Kidney (tissue), 14 donors: ENCODE measurements around the gene DNASE1L3. TPM values are rescaled to one million over a fixed set of nuclear protein-coding genes. Genes with fewer than 3 reads are reported as not detected.

ENCODE experiments used
- DNase-seq, 5 donors: peaks; one replicate each; pipeline ENCODE4 v3.0.0-alpha.2; 2013 to 2020
- FAIRE-seq: peaks from 2 replicates; lab custom pipeline; 2012; peaks lifted over from hg19 to GRCh38; lab: Jason Lieb, UNC
- H3K27ac ChIP-seq, 2 donors: one replicate each; pipeline ENCODE4 v1.7.0; 2013; ENCODE audit warnings: low read depth in 2 of 2, low read length in 2 of 2, inconsistent platforms in 1 of 2
- H3K27me3 ChIP-seq: one replicate; pipeline ENCODE4 v1.7.1; 2013; ENCODE audit warnings: low read length, inconsistent platforms; ENCODE audit not compliant: control insufficient read depth, insufficient read depth
- H3K36me3 ChIP-seq, 3 donors: one replicate each; pipeline versions ENCODE4 v1.7.0 to v1.7.1; 2013; ENCODE audit warnings: low read length in 3 of 3, control low read depth in 1 of 3, inconsistent platforms in 1 of 3; ENCODE audit not compliant: insufficient read depth in 3 of 3, control insufficient read depth in 2 of 3
- H3K4me1 ChIP-seq, 3 donors: one replicate each; pipeline versions ENCODE4 v1.7.0 to v1.7.1; 2013; ENCODE audit warnings: low read length in 3 of 3, inconsistent platforms in 1 of 3, low read depth in 1 of 3; ENCODE audit not compliant: control insufficient read depth in 2 of 3, insufficient read depth in 2 of 3
- H3K4me3 ChIP-seq, 3 donors: one replicate each; pipeline versions ENCODE4 v1.7.0 to v1.8.1; 2013; ENCODE audit warnings: low read length in 3 of 3, control low read depth in 1 of 3, inconsistent platforms in 1 of 3
- H3K9ac ChIP-seq, 3 donors: one replicate each; pipeline versions ENCODE4 v1.7.0 to v1.7.1; 2013; ENCODE audit warnings: low read length in 3 of 3, control low read depth in 1 of 3, inconsistent platforms in 1 of 3
- H3K9me3 ChIP-seq, 3 donors: one replicate each; pipeline versions ENCODE4 v1.7.0 to v1.7.1; 2013; ENCODE audit warnings: low read length in 3 of 3, control low read depth in 1 of 3, inconsistent platforms in 1 of 3; ENCODE audit not compliant: control insufficient read depth in 2 of 3, insufficient read depth in 1 of 3
- intact Hi-C: fragments of 100-400 bp; cut with DNase I; formaldehyde crosslinking; loops from one replicate; pipeline ENCODE4 v1.11.1; 2022
- polyA plus RNA-seq: library from polyadenylated mRNA; stranded (reverse); fragments of 350-450 nt; fragmentation: Illumina TruSeq; extraction: RNeasy Lipid Tissue Mini Kit (QIAGEN cat#74804); gene quantifications from one replicate; pipeline ENCODE4 v1.2.3, GENCODE V29; 2014; ENCODE audit warnings: low read depth, low replicate concordance; ENCODE audit not compliant: insufficient read depth
- total RNA-seq: library from RNA; stranded (reverse); fragmentation: NEBNext Ultra II Directional; extraction: Animal tissue kit (Norgen Biotek cat#: 25700); gene quantifications from one replicate; pipeline ENCODE4 v1.2.1, GENCODE V29; 2021
- TF ChIP-seq, protein P1 (sequence below): IDR thresholded peaks from 3 replicates; pipeline ENCODE4 v1.5.1; 2012; ENCODE audit warnings: mild to moderate bottlenecking, moderate library complexity, borderline replicate concordance; ENCODE audit not compliant: insufficient read depth; ENCODE audit errors: extremely low read depth
- donor health status: control.
- donor health status: control.
- donor health status: control.
- donor health status: control.
- donor health status: control.
- donor health status: DM: yes; HTN: yes; CAD: no.
- donor health status: Normal renal cell carcinoma (clear cell type).

Gene DNASE1L3
- total and polyA plus RNA-seq, 2 donors from 2014 or later, result 24.9 to 27.5 TPM

- TF ChIP-seq, protein P1, sequence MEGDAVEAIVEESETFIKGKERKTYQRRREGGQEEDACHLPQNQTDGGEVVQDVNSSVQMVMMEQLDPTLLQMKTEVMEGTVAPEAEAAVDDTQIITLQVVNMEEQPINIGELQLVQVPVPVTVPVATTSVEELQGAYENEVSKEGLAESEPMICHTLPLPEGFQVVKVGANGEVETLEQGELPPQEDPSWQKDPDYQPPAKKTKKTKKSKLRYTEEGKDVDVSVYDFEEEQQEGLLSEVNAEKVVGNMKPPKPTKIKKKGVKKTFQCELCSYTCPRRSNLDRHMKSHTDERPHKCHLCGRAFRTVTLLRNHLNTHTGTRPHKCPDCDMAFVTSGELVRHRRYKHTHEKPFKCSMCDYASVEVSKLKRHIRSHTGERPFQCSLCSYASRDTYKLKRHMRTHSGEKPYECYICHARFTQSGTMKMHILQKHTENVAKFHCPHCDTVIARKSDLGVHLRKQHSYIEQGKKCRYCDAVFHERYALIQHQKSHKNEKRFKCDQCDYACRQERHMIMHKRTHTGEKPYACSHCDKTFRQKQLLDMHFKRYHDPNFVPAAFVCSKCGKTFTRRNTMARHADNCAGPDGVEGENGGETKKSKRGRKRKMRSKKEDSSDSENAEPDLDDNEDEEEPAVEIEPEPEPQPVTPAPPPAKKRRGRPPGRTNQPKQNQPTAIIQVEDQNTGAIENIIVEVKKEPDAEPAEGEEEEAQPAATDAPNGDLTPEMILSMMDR, result no peak
- FAIRE-seq (no peak), DNase-seq (no peak)
- intact Hi-C loops, result loop anchor here (5.0 kb wide), 1 partner anchor 114 kb away; no protein-coding TSS in a partner anchor
- no peaks in the 10 kb centered on the region for H3K36me3 ChIP-seq
- H3K9me3 ChIP-seq, result no peaks in the 10 kb centered on the region
- H3K27ac ChIP-seq, result no peak overlapping the region
- no peaks in the 10 kb centered on the region for H3K27me3 ChIP-seq
- no peaks in the 10 kb centered on the region for H3K4me1 ChIP-seq
- no peak overlapping the region for H3K9ac ChIP-seq
- H3K4me3 ChIP-seq, result no peak overlapping the region
Measured at GRCh38 chr3:58188173-58188564, 22.6 kb downstream of the DNASE1L3 start.

GRCh38 chr3:58184982-58185360 lies 25.8 kb downstream of the DNASE1L3 start:
- no peak overlapping the region for H3K4me3 ChIP-seq
- intact Hi-C loops, result loop anchor here (5.0 kb wide), 1 partner anchor 117 kb away; no protein-coding TSS in a partner anchor
- no peaks in the 10 kb centered on the region for H3K9me3 ChIP-seq
- DNase-seq (no peak), FAIRE-seq (no peak)
- H3K9ac ChIP-seq, result no peak overlapping the region
- H3K4me1 ChIP-seq, result no peaks in the 10 kb centered on the region
- no peak overlapping the region for H3K27ac ChIP-seq
- no peaks in the 10 kb centered on the region for H3K36me3 ChIP-seq
- H3K27me3 ChIP-seq, result no peaks in the 10 kb centered on the region
- TF ChIP-seq, protein P1, result no peak

DNA sequence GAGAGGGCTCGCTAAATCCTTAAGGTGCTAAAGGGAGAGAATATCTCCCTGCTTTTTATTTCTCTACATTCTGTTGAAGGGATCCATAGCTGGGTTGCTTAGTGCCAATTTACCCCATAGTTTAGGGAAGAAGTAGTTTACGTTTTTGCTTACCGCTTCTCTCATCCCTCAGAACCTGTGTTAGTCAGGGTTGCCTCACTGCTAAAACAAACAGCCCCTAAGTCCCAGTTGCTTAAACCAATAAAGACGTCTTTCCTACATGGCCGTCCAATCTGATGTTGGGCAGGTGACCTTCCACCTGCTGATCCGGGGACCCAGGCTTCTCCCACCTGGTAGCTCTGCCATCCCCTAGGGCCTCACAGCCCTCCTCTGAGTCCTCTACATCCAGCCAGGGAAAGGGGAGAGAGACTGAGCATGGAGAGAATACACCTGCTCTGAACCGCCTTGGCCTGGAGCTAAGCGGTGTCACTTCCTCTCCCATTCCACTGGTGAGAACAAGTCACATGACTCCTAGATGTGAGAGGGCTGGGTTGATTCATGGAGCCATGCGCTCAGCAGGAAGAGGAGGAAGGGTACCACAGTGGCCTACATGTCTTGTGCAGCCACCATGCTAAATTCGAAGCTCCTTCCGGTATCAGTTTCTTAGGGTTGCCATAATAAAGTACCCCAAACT lies 26.3 kb downstream of the DNASE1L3 start:
- Histone ChIP-seq H3K36me3 (no peaks in the 10 kb centered on the region), H3K9me3 (no peaks in the 10 kb centered on the region), H3K9ac (no peak overlapping the region), H3K4me1 (no peaks in the 10 kb centered on the region), H3K27ac (no peak overlapping the region), H3K27me3 (no peaks in the 10 kb centered on the region), H3K4me3 (no peak overlapping the region)
- TF ChIP-seq, protein P1, result no peak
- FAIRE-seq (no peak), DNase-seq (peak in 1 of 5 donors; percentile 26)
- intact Hi-C loops, result no loop called here
